Tibial nerve (tissue), 4 donors: ENCODE results near the gene CACHD1. TPM values are rescaled to one million over a fixed set of nuclear protein-coding genes. Genes with fewer than 3 reads are reported as not detected.

Experiments
- DNase-seq, 2 donors: peaks; one replicate each; pipeline ENCODE4 v3.0.0-alpha.2; 2019; ENCODE audit warnings: low spot score in 2 of 2
- H3K27ac ChIP-seq, 4 donors: fragments of 200-600 bp; sonication (generic) in 3 of 4; one replicate each; pipeline ENCODE4 v1.5.1; 2017 to 2019; ENCODE audit warnings: mild to moderate bottlenecking in 1 of 4
- H3K27me3 ChIP-seq, 2 donors: fragments of 200-600 bp; sonication (generic) in 1 of 2; one replicate each; pipeline versions ENCODE4 v1.5.1 to v1.6.0; 2017 to 2019
- H3K36me3 ChIP-seq, 3 donors: fragments of 200-600 bp; sonication (generic); one replicate each; pipeline ENCODE4 v1.5.1; 2018 to 2019
- H3K4me1 ChIP-seq, 4 donors: fragments of 200-600 bp; sonication (generic) in 3 of 4; one replicate each; pipeline ENCODE4 v1.5.1; 2017 to 2019
- H3K4me3 ChIP-seq, 4 donors: fragments of 200-600 bp; sonication (generic) in 3 of 4; one replicate each; pipeline ENCODE4 v1.5.1; 2017 to 2019; ENCODE audit warnings: mild to moderate bottlenecking in 1 of 4, moderate library complexity in 1 of 4
- H3K9me3 ChIP-seq, 4 donors: fragments of 200-600 bp; sonication (generic) in 3 of 4; one replicate each; pipeline ENCODE4 v1.5.1; 2017 to 2019
- CTCF ChIP-seq, 5 experiments: fragments of 200-600 bp in 3 of 5; fragments of 450-650 bp in 2 of 5; sonication (generic) in 3 of 5; IDR thresholded peaks; one replicate each; pipeline ENCODE4 v1.5.1; 2016 to 2019; ENCODE audit warnings: antibody characterized with exemption in 5 of 5, mild to moderate bottlenecking in 3 of 5, moderate library complexity in 2 of 5
- EP300 ChIP-seq, 2 donors: sonication (generic); formaldehyde crosslinking; IDR thresholded peaks; one replicate each; pipeline ENCODE4 v1.6.1; 2017; ENCODE audit warnings: antibody characterized with exemption in 2 of 2, mild to moderate bottlenecking in 1 of 2
- POLR2A ChIP-seq, 2 donors: fragments of 450-650 bp; IDR thresholded peaks; one replicate each; pipeline ENCODE4 v1.6.1; 2017; ENCODE audit warnings: antibody characterized with exemption in 2 of 2, mild to moderate bottlenecking in 2 of 2, moderate library complexity in 2 of 2
- WGBS, 2 donors: methylation state at CpG; one replicate each; pipeline ENCODE4 v1.1.5; 2018; 5-methylcytosine and 5-hydroxymethylcytosine counted together
- total RNA-seq, 4 donors: library from RNA; depleted of rRNA; stranded (reverse); fragments of >200 nt; gene quantifications; one replicate each; pipeline ENCODE4 v1.1.0, GENCODE V29; 2016

The CACHD1 gene
- total RNA-seq, 4 donors from 2014 or later: 7.4 to 15.9 (median 10.0) TPM

- H3K27ac ChIP-seq: no peak overlapping the region
- no peaks in the 10 kb centered on the region for H3K9me3 ChIP-seq
- H3K36me3 ChIP-seq: no peaks in the 10 kb centered on the region
- H3K4me3 ChIP-seq: no peak overlapping the region
- WGBS, 2 donors: 63 to 72% methylated on average over 4 of the region's 4 CpGs
- TF ChIP-seq EP300 (IDR thresholded peaks at IDR 0.05): peak in 1 of 2 donors; percentile 51
- TF ChIP-seq POLR2A (IDR thresholded peaks at IDR 0.05): no peak
- peaks cover 0 to 17% of the 10 kb centered on the region in 2 donors for H3K27me3 ChIP-seq
- peaks cover 0 to 22% (median 2%) of the 10 kb centered on the region in 4 donors for H3K4me1 ChIP-seq
- DNase-seq: no peak
These were observed 6.5 kb downstream of the CACHD1 start for GRCh38 chr1:64476251-64476952.

- Histone ChIP-seq H3K4me3 (no peak overlapping the region), H3K27me3 (no peaks in the 10 kb centered on the region), H3K9me3 (no peaks in the 10 kb centered on the region), H3K4me1 (peaks cover 0 to 14% (median 0%) of the 10 kb centered on the region in 4 donors), H3K27ac (no peak overlapping the region), H3K36me3 (no peaks in the 10 kb centered on the region)
- DNase-seq: no peak
- TF ChIP-seq EP300 (IDR thresholded peaks at IDR 0.05) (no peak), CTCF (IDR thresholded peaks at IDR 0.05) (no peak), POLR2A (IDR thresholded peaks at IDR 0.05) (no peak)
- WGBS, 2 donors: 67 to 78% methylated on average over 3 of the region's 3 CpGs
These were observed 8.9 kb downstream of the CACHD1 start for GRCh38 chr1:64478594-64479470.

GRCh38 chr1:64479874-64480273 lies 9.9 kb downstream of the CACHD1 start:
- Histone ChIP-seq H3K27ac (no peak overlapping the region), H3K27me3 (no peaks in the 10 kb centered on the region), H3K36me3 (no peaks in the 10 kb centered on the region), H3K4me1 (peaks cover 0 to 21% (median 0%) of the 10 kb centered on the region in 4 donors), H3K9me3 (no peaks in the 10 kb centered on the region), H3K4me3 (no peak overlapping the region)
- TF ChIP-seq EP300 (IDR thresholded peaks at IDR 0.05) (no peak), POLR2A (IDR thresholded peaks at IDR 0.05) (no peak), CTCF (IDR thresholded peaks at IDR 0.05) (no peak)
- no peak for DNase-seq
- 97 to 100% methylated on average over 1 of the region's 1 CpG for WGBS, 2 donors

- TF ChIP-seq CTCF (IDR thresholded peaks at IDR 0.05) (no peak), POLR2A (IDR thresholded peaks at IDR 0.05) (no peak)
These were observed 11.3 kb downstream of the CACHD1 start for GRCh38 chr1:64480999-64481772.

DNA sequence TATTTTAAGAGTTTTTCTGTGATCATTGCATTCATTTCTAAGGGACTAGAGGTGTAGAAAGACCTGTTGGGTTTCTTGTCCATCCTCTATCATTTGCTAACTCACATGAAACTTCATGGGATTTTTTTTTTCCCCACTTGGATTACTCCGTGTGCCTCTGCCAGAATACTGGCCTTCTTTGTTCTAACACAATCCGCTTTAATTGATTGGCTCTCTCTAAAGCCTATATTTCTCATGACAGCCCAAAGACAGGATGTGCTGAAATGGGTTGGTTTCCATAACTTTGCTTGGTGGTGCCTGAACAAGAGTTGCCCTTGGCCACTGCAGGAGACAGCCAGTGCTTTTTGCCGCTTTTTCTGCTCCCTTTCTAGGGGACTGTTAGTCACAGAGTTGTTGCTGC lies 12.2 kb downstream of the CACHD1 start:
- no peak overlapping the region for H3K27ac ChIP-seq
- WGBS, 2 donors: 57 to 70% methylated on average over 3 of the region's 3 CpGs
- DNase-seq: no peak
- H3K9me3 ChIP-seq: no peaks in the 10 kb centered on the region
- H3K27me3 ChIP-seq: no peaks in the 10 kb centered on the region
- H3K36me3 ChIP-seq: no peaks in the 10 kb centered on the region
- H3K4me3 ChIP-seq: no peak overlapping the region
- peaks cover 0 to 11% (median 0%) of the 10 kb centered on the region in 4 donors for H3K4me1 ChIP-seq
- TF ChIP-seq EP300 (IDR thresholded peaks at IDR 0.05) (no peak), POLR2A (IDR thresholded peaks at IDR 0.05) (no peak), CTCF (IDR thresholded peaks at IDR 0.05) (no peak)

More at GRCh38 chr1:64480999-64481772, 11.3 kb downstream of the CACHD1 start:
- Histone ChIP-seq H3K9me3 (no peaks in the 10 kb centered on the region), H3K36me3 (no peaks in the 10 kb centered on the region), H3K27me3 (no peaks in the 10 kb centered on the region), H3K4me3 (no peak overlapping the region), H3K27ac (no peak overlapping the region), H3K4me1 (peaks cover 0 to 20% (median 0%) of the 10 kb centered on the region in 4 donors)
- DNase-seq: no peak
- 82 to 84% methylated on average over 4 of the region's 4 CpGs for WGBS, 2 donors
